MM.1S (cell line): Measurements from ENCODE around the gene TTLL11.

Experiments used
- EZH2phosphoT487 ChIP-seq: fragments of 300-600 bp; sonication (generic); IDR thresholded peaks from 2 replicates; pipeline ENCODE4 v1.6.1; 2018; ENCODE audit warnings: antibody characterized with exemption, low read length
- TF ChIP-seq, protein P1 (sequence below): fragments of 300-600 bp; sonication (generic); IDR thresholded peaks from 2 replicates; pipeline ENCODE4 v1.5.1; 2016; ENCODE audit warnings: antibody characterized with exemption, low read length, mixed read lengths

DNA sequence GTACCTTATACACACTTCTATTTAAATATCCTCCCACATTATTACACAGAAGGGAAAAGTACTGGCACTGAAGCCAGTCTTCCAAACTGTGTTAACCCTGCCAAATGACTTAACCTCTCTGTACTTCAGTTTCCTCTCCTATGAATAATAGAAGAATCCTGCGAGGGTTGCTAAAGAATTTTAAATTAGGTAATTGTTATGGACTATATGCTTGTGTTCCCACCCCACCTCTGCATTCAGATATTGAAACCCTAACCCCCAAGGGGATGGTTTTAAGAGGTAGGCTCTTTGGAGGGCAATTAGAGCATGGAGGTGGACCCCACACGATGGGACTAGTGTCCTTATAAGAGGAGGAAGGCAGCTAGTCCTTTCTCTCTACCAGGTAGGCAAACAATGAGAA, 72.7 kb downstream of the TTLL11 start:
- TF ChIP-seq, protein P1, sequence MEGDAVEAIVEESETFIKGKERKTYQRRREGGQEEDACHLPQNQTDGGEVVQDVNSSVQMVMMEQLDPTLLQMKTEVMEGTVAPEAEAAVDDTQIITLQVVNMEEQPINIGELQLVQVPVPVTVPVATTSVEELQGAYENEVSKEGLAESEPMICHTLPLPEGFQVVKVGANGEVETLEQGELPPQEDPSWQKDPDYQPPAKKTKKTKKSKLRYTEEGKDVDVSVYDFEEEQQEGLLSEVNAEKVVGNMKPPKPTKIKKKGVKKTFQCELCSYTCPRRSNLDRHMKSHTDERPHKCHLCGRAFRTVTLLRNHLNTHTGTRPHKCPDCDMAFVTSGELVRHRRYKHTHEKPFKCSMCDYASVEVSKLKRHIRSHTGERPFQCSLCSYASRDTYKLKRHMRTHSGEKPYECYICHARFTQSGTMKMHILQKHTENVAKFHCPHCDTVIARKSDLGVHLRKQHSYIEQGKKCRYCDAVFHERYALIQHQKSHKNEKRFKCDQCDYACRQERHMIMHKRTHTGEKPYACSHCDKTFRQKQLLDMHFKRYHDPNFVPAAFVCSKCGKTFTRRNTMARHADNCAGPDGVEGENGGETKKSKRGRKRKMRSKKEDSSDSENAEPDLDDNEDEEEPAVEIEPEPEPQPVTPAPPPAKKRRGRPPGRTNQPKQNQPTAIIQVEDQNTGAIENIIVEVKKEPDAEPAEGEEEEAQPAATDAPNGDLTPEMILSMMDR, result no peak
- no peak for TF ChIP-seq EZH2phosphoT487
